Nephron progenitor cell (in vitro differentiated cells): ENCODE measurements around the gene IL4R.
A peak's percentile ranks its signal among the peaks of the same experiment; 100 is the strongest.

Source experiments
- DNase-seq: peaks from one replicate; pipeline ENCODE4 v3.0.0; 2021
- H3K27ac Mint-ChIP-seq: 2 replicates; pipeline ENCODE4 v1.8.0; 2021; ENCODE audit warnings: mild to moderate bottlenecking, moderate library complexity, mixed read lengths
- H3K27me3 Mint-ChIP-seq: 2 replicates; pipeline ENCODE4 v1.8.0; 2021; ENCODE audit warnings: mild to moderate bottlenecking, low read depth, mixed read lengths; ENCODE audit not compliant: poor library complexity
- H3K36me3 Mint-ChIP-seq: 2 replicates; pipeline ENCODE4 v1.8.0; 2021; ENCODE audit warnings: low read depth, mixed read lengths
- H3K4me1 Mint-ChIP-seq: 2 replicates; pipeline ENCODE4 v1.8.0; 2021; ENCODE audit warnings: mixed read lengths
- H3K4me3 Mint-ChIP-seq: 2 replicates; pipeline ENCODE4 v1.8.0; 2021; ENCODE audit warnings: mild to moderate bottlenecking, moderate library complexity, mixed read lengths
- H3K9me3 Mint-ChIP-seq: 2 replicates; pipeline ENCODE4 v1.8.0; 2021; ENCODE audit warnings: mild to moderate bottlenecking, moderate library complexity, mixed read lengths
- TF ChIP-seq, protein P1 (sequence below): fragments of 200-600 bp; sonication (generic); IDR thresholded peaks from 2 replicates; pipeline ENCODE4 v1.5.0; 2021; ENCODE audit warnings: antibody characterized with exemption

IL4R gene

DNA sequence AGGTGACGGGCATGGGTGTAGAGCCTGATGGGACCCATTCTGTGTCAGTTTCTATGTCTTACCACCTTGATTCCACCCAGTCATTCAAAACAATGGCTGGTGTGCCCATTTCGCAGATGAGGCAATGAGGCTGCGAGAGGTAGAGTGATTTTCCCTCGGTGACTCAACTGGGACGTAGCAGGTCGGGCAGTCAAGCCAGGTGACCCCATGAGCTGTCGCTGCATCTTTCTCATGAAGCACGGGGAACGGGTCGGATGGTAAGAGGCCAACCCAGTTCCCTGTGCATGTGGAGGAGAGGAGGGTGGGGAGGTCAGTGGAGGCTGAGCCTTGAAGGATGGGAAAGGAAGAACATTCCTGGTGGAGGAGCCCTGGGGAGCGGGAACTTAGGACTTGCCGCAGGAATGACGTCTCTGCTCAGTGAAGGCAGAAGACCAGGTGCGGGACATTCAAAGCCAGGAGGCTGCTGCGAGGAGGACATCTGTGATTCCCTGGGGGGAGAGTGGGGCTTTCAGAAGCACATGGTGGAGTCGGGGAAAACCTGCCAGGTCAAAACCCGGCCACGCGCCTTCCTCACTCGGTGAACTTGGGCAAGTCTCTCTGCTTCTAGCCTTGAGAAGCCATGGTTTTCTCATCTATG, 89.3 kb downstream of the IL4R start:
- no peak for DNase-seq

DNA sequence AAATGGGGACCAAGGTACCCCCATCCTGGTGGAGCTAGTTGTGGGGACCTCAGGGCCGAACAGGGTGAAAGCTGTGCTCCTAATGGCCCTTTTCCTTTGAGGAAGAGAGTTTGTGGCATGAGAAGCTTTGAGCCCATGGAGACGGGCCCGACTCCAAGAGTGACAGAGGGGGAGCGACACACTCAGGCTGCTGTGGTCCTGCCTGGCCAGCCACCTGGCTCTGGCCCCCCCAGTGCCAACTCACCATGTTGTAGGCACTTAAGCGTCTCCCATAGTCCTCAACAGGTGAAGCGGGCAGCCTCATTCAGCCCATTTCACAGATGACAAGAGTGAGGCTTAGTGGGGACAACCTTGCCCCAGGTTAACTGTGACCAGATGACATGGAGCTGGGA, 89.8 kb downstream of the IL4R start:
- Mint-ChIP-seq H3K36me3 (no peaks in the 10 kb centered on the region), H3K9me3 (peaks cover 4% of the 10 kb centered on the region), H3K27ac (no peak overlapping the region), H3K4me3 (no peak overlapping the region), H3K27me3 (peaks cover 29% of the 10 kb centered on the region), H3K4me1 (peaks cover 7% of the 10 kb centered on the region)
- TF ChIP-seq, protein P1, sequence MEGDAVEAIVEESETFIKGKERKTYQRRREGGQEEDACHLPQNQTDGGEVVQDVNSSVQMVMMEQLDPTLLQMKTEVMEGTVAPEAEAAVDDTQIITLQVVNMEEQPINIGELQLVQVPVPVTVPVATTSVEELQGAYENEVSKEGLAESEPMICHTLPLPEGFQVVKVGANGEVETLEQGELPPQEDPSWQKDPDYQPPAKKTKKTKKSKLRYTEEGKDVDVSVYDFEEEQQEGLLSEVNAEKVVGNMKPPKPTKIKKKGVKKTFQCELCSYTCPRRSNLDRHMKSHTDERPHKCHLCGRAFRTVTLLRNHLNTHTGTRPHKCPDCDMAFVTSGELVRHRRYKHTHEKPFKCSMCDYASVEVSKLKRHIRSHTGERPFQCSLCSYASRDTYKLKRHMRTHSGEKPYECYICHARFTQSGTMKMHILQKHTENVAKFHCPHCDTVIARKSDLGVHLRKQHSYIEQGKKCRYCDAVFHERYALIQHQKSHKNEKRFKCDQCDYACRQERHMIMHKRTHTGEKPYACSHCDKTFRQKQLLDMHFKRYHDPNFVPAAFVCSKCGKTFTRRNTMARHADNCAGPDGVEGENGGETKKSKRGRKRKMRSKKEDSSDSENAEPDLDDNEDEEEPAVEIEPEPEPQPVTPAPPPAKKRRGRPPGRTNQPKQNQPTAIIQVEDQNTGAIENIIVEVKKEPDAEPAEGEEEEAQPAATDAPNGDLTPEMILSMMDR, result no peak
- no peak for DNase-seq

More for the DNA sequence above, 89.3 kb downstream of the IL4R start:
- no peaks in the 10 kb centered on the region for H3K36me3 Mint-ChIP-seq
- H3K4me1 Mint-ChIP-seq, result peaks cover 7% of the 10 kb centered on the region
- TF ChIP-seq, protein P1, result no peak
- H3K27ac Mint-ChIP-seq, result no peak overlapping the region
- peaks cover 24% of the 10 kb centered on the region for H3K27me3 Mint-ChIP-seq
- no peak overlapping the region for H3K4me3 Mint-ChIP-seq
- H3K9me3 Mint-ChIP-seq, result peaks cover 4% of the 10 kb centered on the region

- TF ChIP-seq, protein P1, result no peak
- no peak overlapping the region for H3K4me3 Mint-ChIP-seq
- no peak overlapping the region for H3K27ac Mint-ChIP-seq
- peaks cover 7% of the 10 kb centered on the region for H3K4me1 Mint-ChIP-seq
- no peak for DNase-seq
- H3K27me3 Mint-ChIP-seq, result peaks cover 30% of the 10 kb centered on the region
- H3K36me3 Mint-ChIP-seq, result no peaks in the 10 kb centered on the region
- peaks cover 3% of the 10 kb centered on the region for H3K9me3 Mint-ChIP-seq
Measured at GRCh38 chr16:27404163-27404823, 90.5 kb downstream of the IL4R start.

DNA sequence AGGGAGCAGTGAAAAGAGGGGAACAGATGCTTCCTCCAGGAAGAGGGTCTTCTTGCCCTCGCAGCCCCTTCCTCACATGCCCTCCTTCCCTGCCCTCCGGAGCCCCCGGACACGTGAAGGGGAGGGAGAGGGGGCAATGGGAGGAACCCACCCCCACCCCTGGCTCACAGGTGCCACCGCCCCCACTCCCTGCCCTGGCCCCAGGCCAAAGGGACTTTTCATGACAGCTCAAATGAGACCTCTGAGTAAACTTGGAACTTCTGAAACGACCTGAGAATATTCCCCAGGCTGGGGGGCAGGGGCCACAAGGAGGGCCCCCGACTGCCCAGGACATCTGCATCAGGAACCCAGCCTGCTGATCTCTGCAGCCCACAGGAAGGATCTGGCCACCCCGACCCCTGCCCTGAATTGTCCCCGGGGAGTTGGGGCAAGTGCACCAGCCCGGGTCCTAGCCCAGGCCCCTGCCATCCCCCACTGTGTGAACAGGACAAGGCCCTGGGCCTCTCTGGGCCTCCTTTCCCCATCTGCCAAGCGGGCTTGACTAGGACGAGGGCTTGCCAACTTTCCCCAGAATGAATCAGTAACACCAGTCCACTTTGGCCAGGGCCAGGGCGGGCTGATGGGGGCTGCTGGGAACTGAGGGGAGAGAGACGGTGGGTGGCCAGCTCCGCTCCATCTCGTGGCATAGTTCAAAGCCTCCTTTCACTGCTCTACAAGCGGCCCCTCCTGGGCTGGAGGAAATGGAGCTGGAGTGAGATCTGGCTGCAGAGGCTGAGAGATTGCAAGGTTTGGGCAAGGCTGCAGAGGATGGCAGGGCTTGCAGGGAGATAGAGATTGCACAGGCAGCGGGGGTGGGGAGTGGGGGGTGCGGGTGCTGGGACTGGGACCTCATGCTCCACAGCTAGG, 92.0 kb downstream of the IL4R start:
- DNase-seq, result peak; percentile 25
- Mint-ChIP-seq H3K9me3 (peaks cover 6% of the 10 kb centered on the region), H3K4me1 (peaks cover 7% of the 10 kb centered on the region), H3K27ac (no peak overlapping the region), H3K4me3 (no peak overlapping the region), H3K27me3 (peaks cover 32% of the 10 kb centered on the region), H3K36me3 (no peaks in the 10 kb centered on the region)
- TF ChIP-seq, protein P1, result no peak

DNA sequence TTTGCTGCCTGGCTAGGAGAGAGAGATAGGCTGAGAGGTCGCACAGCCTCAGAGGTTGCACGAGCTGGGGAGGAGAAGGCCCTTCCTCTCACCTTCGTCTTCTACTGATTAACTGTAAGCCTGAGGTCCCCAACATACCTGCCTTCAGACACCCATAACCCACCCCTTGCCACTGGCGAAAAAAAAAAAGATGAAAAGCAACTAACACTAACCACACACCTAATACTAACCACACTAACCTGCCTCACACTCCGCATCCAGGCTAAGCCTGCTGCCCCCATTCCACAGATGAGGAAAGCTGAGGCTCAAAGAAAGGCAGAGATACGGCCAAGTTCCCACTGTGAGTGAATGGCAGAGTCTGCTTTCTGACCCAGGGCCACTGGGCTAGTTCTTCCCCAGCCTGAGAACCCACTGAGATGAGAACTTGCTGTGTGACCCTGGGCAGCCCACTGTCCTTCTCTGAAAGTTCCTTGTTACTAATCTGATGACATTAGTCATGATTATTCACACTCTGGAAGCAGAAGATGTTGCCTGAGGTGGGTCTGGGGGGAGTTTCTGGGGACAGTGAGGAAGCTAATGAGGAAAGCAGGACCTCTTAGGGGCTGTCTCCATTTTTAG, 92.8 kb downstream of the IL4R start:
- Mint-ChIP-seq H3K27ac (no peak overlapping the region), H3K4me3 (no peak overlapping the region), H3K9me3 (peaks cover 9% of the 10 kb centered on the region), H3K27me3 (peaks cover 28% of the 10 kb centered on the region), H3K36me3 (no peaks in the 10 kb centered on the region), H3K4me1 (peaks cover 7% of the 10 kb centered on the region)
- TF ChIP-seq, protein P1, result no peak
- DNase-seq, result no peak
